Measurements from ENCODE around the gene UTP4.

The UTP4 gene

GRCh38 chr16:69087161-69087581 lies 45.3 kb upstream of the UTP4 start:
- no peak overlapping the region for H3K4me3 ChIP-seq (ENCODE audit: low read depth, low read length)
- H3K4me1 ChIP-seq = peaks cover 14% of the 10 kb centered on the region
- H3K79me2 ChIP-seq = no peaks in the 10 kb centered on the region
- H3K27me3 ChIP-seq (ENCODE audit: control insufficient read depth, insufficient read depth, low read length) = no peaks in the 10 kb centered on the region
- H2AFZ ChIP-seq = no peak overlapping the region
- H3K4me2 ChIP-seq (ENCODE audit: low read length) = no peak overlapping the region
- no peaks in the 10 kb centered on the region for H3K36me3 ChIP-seq (ENCODE audit: control insufficient read depth, insufficient read depth, low read length)
- no peak overlapping the region for H3K9ac ChIP-seq
- no peak overlapping the region for H3K27ac ChIP-seq
- no peak for TF ChIP-seq CTCF (IDR thresholded peaks at IDR 0.05)
- H3K9me3 ChIP-seq (ENCODE audit: control insufficient read depth, low read length) = no peaks in the 10 kb centered on the region

GRCh38 chr16:69088684-69089083 lies 43.8 kb upstream of the UTP4 start:
- Histone ChIP-seq H3K79me2 (no peaks in the 10 kb centered on the region), H3K36me3 (ENCODE audit: control insufficient read depth, insufficient read depth, low read length) (no peaks in the 10 kb centered on the region), H3K9me3 (ENCODE audit: control insufficient read depth, low read length) (no peaks in the 10 kb centered on the region), H3K4me2 (ENCODE audit: low read length) (peak overlapping the region; percentile 45), H3K27me3 (ENCODE audit: control insufficient read depth, insufficient read depth, low read length) (no peaks in the 10 kb centered on the region), H3K4me3 (ENCODE audit: low read depth, low read length) (no peak overlapping the region), H3K4me1 (peaks cover 14% of the 10 kb centered on the region), H3K9ac (no peak overlapping the region), H2AFZ (no peak overlapping the region), H3K27ac (no peak overlapping the region)
- TF ChIP-seq CTCF (IDR thresholded peaks at IDR 0.05) = no peak

GRCh38 chr16:69089091-69089910 lies 43.1 kb upstream of the UTP4 start:
- no peaks in the 10 kb centered on the region for H3K79me2 ChIP-seq
- no peaks in the 10 kb centered on the region for H3K36me3 ChIP-seq (ENCODE audit: control insufficient read depth, insufficient read depth, low read length)
- H3K27ac ChIP-seq = peak overlapping the region; percentile 2
- peaks cover 14% of the 10 kb centered on the region for H3K4me1 ChIP-seq
- H2AFZ ChIP-seq = peak overlapping the region; percentile 47
- H3K27me3 ChIP-seq (ENCODE audit: control insufficient read depth, insufficient read depth, low read length) = no peaks in the 10 kb centered on the region
- no peak overlapping the region for H3K4me3 ChIP-seq (ENCODE audit: low read depth, low read length)
- H3K9ac ChIP-seq = no peak overlapping the region
- no peaks in the 10 kb centered on the region for H3K9me3 ChIP-seq (ENCODE audit: control insufficient read depth, low read length)
- no peak for TF ChIP-seq CTCF (IDR thresholded peaks at IDR 0.05)
- peak overlapping the region; percentile 45 for H3K4me2 ChIP-seq (ENCODE audit: low read length)

GRCh38 chr16:69093974-69094373 lies 38.5 kb upstream of the UTP4 start:
- Histone ChIP-seq H3K79me2 (no peaks in the 10 kb centered on the region), H3K27me3 (ENCODE audit: control insufficient read depth, insufficient read depth, low read length) (no peaks in the 10 kb centered on the region), H3K36me3 (ENCODE audit: control insufficient read depth, insufficient read depth, low read length) (no peaks in the 10 kb centered on the region), H3K9ac (no peak overlapping the region), H2AFZ (no peak overlapping the region), H3K4me1 (peaks cover 10% of the 10 kb centered on the region), H3K4me2 (ENCODE audit: low read length) (no peak overlapping the region), H3K9me3 (ENCODE audit: control insufficient read depth, low read length) (no peaks in the 10 kb centered on the region), H3K27ac (no peak overlapping the region), H3K4me3 (ENCODE audit: low read depth, low read length) (no peak overlapping the region)
- no peak for TF ChIP-seq CTCF (IDR thresholded peaks at IDR 0.05)

- TF ChIP-seq CTCF (IDR thresholded peaks at IDR 0.05) = no peak
- Histone ChIP-seq H3K36me3 (ENCODE audit: control insufficient read depth, insufficient read depth, low read length) (no peaks in the 10 kb centered on the region), H3K9me3 (ENCODE audit: control insufficient read depth, low read length) (no peaks in the 10 kb centered on the region), H3K27me3 (ENCODE audit: control insufficient read depth, insufficient read depth, low read length) (no peaks in the 10 kb centered on the region), H3K79me2 (no peaks in the 10 kb centered on the region), H2AFZ (no peak overlapping the region), H3K9ac (no peak overlapping the region), H3K27ac (no peak overlapping the region), H3K4me2 (ENCODE audit: low read length) (no peak overlapping the region), H3K4me1 (peaks cover 7% of the 10 kb centered on the region), H3K4me3 (ENCODE audit: low read depth, low read length) (no peak overlapping the region)
Measured at GRCh38 chr16:69094501-69094900, 37.9 kb upstream of the UTP4 start.
